Measurements from ENCODE around the gene TMEM131. TPM values are rescaled to one million over a fixed set of nuclear protein-coding genes. Genes with fewer than 3 reads are reported as not detected.
A peak's percentile ranks its signal among the peaks of the same experiment; 100 is the strongest.

The TMEM131 gene
- total RNA-seq, 1 donor from 2014 or later: 16.8 TPM

- TF ChIP-seq, protein P1, sequence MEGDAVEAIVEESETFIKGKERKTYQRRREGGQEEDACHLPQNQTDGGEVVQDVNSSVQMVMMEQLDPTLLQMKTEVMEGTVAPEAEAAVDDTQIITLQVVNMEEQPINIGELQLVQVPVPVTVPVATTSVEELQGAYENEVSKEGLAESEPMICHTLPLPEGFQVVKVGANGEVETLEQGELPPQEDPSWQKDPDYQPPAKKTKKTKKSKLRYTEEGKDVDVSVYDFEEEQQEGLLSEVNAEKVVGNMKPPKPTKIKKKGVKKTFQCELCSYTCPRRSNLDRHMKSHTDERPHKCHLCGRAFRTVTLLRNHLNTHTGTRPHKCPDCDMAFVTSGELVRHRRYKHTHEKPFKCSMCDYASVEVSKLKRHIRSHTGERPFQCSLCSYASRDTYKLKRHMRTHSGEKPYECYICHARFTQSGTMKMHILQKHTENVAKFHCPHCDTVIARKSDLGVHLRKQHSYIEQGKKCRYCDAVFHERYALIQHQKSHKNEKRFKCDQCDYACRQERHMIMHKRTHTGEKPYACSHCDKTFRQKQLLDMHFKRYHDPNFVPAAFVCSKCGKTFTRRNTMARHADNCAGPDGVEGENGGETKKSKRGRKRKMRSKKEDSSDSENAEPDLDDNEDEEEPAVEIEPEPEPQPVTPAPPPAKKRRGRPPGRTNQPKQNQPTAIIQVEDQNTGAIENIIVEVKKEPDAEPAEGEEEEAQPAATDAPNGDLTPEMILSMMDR (IDR thresholded peaks at IDR 0.05; ENCODE audit: insufficient read depth, low read length, poor library complexity, severe bottlenecking): no peak
- no peak for DNase-seq (ENCODE audit: low read depth)
- no peaks in the 10 kb centered on the region for H3K27me3 ChIP-seq (ENCODE audit: control insufficient read depth, insufficient read depth, low read length)
- no peak overlapping the region for H3K4me3 ChIP-seq (ENCODE audit: low read depth, low read length)
- no peaks in the 10 kb centered on the region for H3K36me3 ChIP-seq (ENCODE audit: control insufficient read depth, insufficient read depth, low read length)
Measured at GRCh38 chr2:97953853-97954252, 41.9 kb downstream of the TMEM131 start.

GRCh38 chr2:97952357-97952756 lies 43.4 kb downstream of the TMEM131 start:
- Histone ChIP-seq H3K4me3 (ENCODE audit: low read depth, low read length) (no peak overlapping the region), H3K27me3 (ENCODE audit: control insufficient read depth, insufficient read depth, low read length) (no peaks in the 10 kb centered on the region), H3K36me3 (ENCODE audit: control insufficient read depth, insufficient read depth, low read length) (no peaks in the 10 kb centered on the region)
- DNase-seq (ENCODE audit: low read depth): no peak
- TF ChIP-seq, protein P1 (IDR thresholded peaks at IDR 0.05; ENCODE audit: insufficient read depth, low read length, poor library complexity, severe bottlenecking): no peak

DNA sequence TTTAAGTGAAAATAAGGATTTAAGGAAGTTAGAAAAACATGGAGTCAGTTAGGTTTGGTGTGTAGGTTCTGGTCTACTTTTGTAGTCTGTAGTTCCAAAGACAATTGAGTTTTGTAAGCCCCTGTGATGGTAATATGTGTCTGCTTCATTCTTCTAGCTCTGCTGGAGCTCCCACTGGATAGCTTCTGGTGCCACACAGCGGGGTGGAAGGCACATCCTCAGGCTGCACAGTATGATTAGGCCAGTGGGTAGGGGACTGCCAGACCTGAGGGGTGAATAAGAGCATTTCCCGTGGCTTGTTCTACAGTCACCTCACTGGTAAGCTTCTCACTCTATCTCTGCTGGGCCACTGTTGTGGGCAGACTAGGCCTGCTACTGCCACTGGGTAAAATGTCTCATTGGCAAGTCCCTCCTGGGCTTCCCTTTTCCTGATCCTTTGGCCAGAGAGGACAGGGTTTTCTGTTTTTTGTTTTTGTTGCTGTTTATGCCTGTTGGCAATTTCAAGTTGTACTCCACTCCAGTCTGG lies 44.5 kb downstream of the TMEM131 start:
- no peaks in the 10 kb centered on the region for H3K27me3 ChIP-seq (ENCODE audit: control insufficient read depth, insufficient read depth, low read length)
- no peaks in the 10 kb centered on the region for H3K36me3 ChIP-seq (ENCODE audit: control insufficient read depth, insufficient read depth, low read length)
- no peak for DNase-seq (ENCODE audit: low read depth)
- TF ChIP-seq, protein P1 (IDR thresholded peaks at IDR 0.05; ENCODE audit: insufficient read depth, low read length, poor library complexity, severe bottlenecking): no peak
- no peak overlapping the region for H3K4me3 ChIP-seq (ENCODE audit: low read depth, low read length)

- TF ChIP-seq, protein P1 (IDR thresholded peaks at IDR 0.05; ENCODE audit: insufficient read depth, low read length, poor library complexity, severe bottlenecking): no peak
Measured at GRCh38 chr2:97950329-97951154, 45.2 kb downstream of the TMEM131 start.

GRCh38 chr2:97948926-97949325 lies 46.8 kb downstream of the TMEM131 start:
- TF ChIP-seq, protein P1 (IDR thresholded peaks at IDR 0.05; ENCODE audit: insufficient read depth, low read length, poor library complexity, severe bottlenecking): no peak

More at GRCh38 chr2:97950329-97951154, 45.2 kb downstream of the TMEM131 start:
- Histone ChIP-seq H3K4me3 (ENCODE audit: low read depth, low read length) (no peak overlapping the region), H3K36me3 (ENCODE audit: control insufficient read depth, insufficient read depth, low read length) (no peaks in the 10 kb centered on the region), H3K27me3 (ENCODE audit: control insufficient read depth, insufficient read depth, low read length) (no peaks in the 10 kb centered on the region)
- DNase-seq (ENCODE audit: low read depth): peak; percentile 85

More at GRCh38 chr2:97948926-97949325, 46.8 kb downstream of the TMEM131 start:
- H3K27me3 ChIP-seq (ENCODE audit: control insufficient read depth, insufficient read depth, low read length): no peaks in the 10 kb centered on the region
- no peak overlapping the region for H3K4me3 ChIP-seq (ENCODE audit: low read depth, low read length)
- DNase-seq (ENCODE audit: low read depth): no peak
- H3K36me3 ChIP-seq (ENCODE audit: control insufficient read depth, insufficient read depth, low read length): no peaks in the 10 kb centered on the region
